B cell (primary cell): ENCODE measurements around the gene PXK. TPM values are rescaled to one million over a fixed set of nuclear protein-coding genes. Genes with fewer than 3 reads are reported as not detected.

ENCODE experiments used
- ATAC-seq: fragments of 200-7000 bp; cut with Tn5 transposase; one replicate; pipeline ENCODE4 v1.10.0; 2021; ENCODE audit warnings: low read depth, mild to moderate bottlenecking, moderate number of reproducible peaks, moderate library complexity
- CTCF ChIA-PET: fragments of 350-600 bp; sonication (Branson Sonifier 250); formaldehyde crosslinking; loops from one replicate; lab custom pipeline; 2021; ENCODE audit warnings: antibody characterized with exemption, inconsistent platforms; lab: Charles Lee
- POLR2A ChIA-PET: fragments of 350-600 bp; sonication (Branson Sonifier 250); formaldehyde crosslinking; loops from one replicate; lab custom pipeline; 2021; ENCODE audit warnings: antibody characterized with exemption; lab: Charles Lee
- DNase-seq: peaks from one replicate; pipeline ENCODE4 v3.0.0; 2013
- H2AFZ ChIP-seq: 2 replicates; pipeline ENCODE4 v1.6.1; 2012; ENCODE audit warnings: mild to moderate bottlenecking, low read depth, low read length; ENCODE audit not compliant: insufficient read depth, poor library complexity, severe bottlenecking
- H3K27ac ChIP-seq, 2 donors: 1 replicate in 1 of 2; 2 replicates in 1 of 2; pipeline ENCODE4 v1.5.1; 2012 to 2013; ENCODE audit warnings: low read length in 2 of 2, mild to moderate bottlenecking in 2 of 2, moderate library complexity in 1 of 2
- H3K27me3 ChIP-seq, 4 experiments: fragments of 200-600 bp in 1 of 4; sonication (generic) in 1 of 4; replicated peaks in 1 of 4; 1 replicate in 2 of 4; 2 replicates in 2 of 4; pipeline versions ENCODE4 v1.6.1 to v1.7.0; 2013 to 2016; ENCODE audit warnings: low read length in 3 of 4, mild to moderate bottlenecking in 2 of 4, mixed read lengths in 1 of 4, moderate library complexity in 1 of 4; ENCODE audit not compliant: insufficient read depth in 4 of 4, control insufficient read depth in 3 of 4; ENCODE audit errors: control extremely low read depth in 1 of 4
- H3K36me3 ChIP-seq, 2 experiments: replicated peaks in 1 of 2; 1 replicate in 1 of 2; 2 replicates in 1 of 2; pipeline versions ENCODE4 v1.6.1 to v1.7.1; 2013; ENCODE audit warnings: low read length in 1 of 2; ENCODE audit not compliant: insufficient read depth in 2 of 2, control insufficient read depth in 1 of 2; ENCODE audit errors: control extremely low read depth in 1 of 2, extremely low read depth in 1 of 2
- H3K4me1 ChIP-seq, 2 donors: fragments of 200-600 bp in 1 of 2; sonication (generic) in 1 of 2; 1 replicate in 1 of 2; 2 replicates in 1 of 2; pipeline versions ENCODE4 v1.5.1 to v1.6.1; 2013 to 2017; ENCODE audit warnings: low read length in 2 of 2; ENCODE audit not compliant: control insufficient read depth in 2 of 2, insufficient read depth in 2 of 2
- H3K4me2 ChIP-seq: replicated peaks from 2 replicates; pipeline ENCODE3; 2012; ENCODE audit warnings: mild to moderate bottlenecking, low read depth, low read length; ENCODE audit not compliant: poor library complexity, severe bottlenecking
- H3K4me3 ChIP-seq, 5 experiments: fragments of 200-600 bp in 1 of 5; sonication (generic) in 1 of 5; 1 replicate in 3 of 5; 2 replicates in 2 of 5; pipeline versions ENCODE4 v1.5.1 to v1.7.0; 2011 to 2016; ENCODE audit warnings: low read length in 4 of 5, mild to moderate bottlenecking in 4 of 5, low read depth in 2 of 5, control low read depth in 1 of 5, moderate library complexity in 1 of 5; ENCODE audit not compliant: insufficient read depth in 1 of 5; ENCODE audit errors: control extremely low read depth in 1 of 5, extremely low read depth in 1 of 5
- H3K79me2 ChIP-seq: fragments of 200-600 bp; sonication (generic); one replicate; pipeline ENCODE4 v1.6.0; 2016; ENCODE audit warnings: low read length; ENCODE audit not compliant: control insufficient read depth, insufficient read depth
- H3K9ac ChIP-seq: fragments of 200-600 bp; sonication (generic); 2 replicates; pipeline ENCODE4 v1.6.1; 2017; ENCODE audit warnings: mild to moderate bottlenecking, low read length, moderate library complexity
- H3K9me3 ChIP-seq, 3 donors: one replicate each; pipeline versions ENCODE4 v1.6.1 to v1.7.1; 2013; ENCODE audit warnings: low read length in 2 of 3; ENCODE audit not compliant: control insufficient read depth in 2 of 3, insufficient read depth in 1 of 3; ENCODE audit errors: control extremely low read depth in 1 of 3
- H4K20me1 ChIP-seq: 2 replicates; pipeline ENCODE4 v1.6.0; 2012; ENCODE audit warnings: mild to moderate bottlenecking, low read length; ENCODE audit not compliant: insufficient read depth, control insufficient read depth, poor library complexity, severe bottlenecking
- H3K27ac Mint-ChIP-seq: one replicate; pipeline ENCODE4 v1.8.0; 2021; ENCODE audit warnings: mixed read lengths
- H3K27me3 Mint-ChIP-seq: one replicate; pipeline ENCODE4 v1.8.0; 2021; ENCODE audit warnings: mixed read lengths
- H3K4me1 Mint-ChIP-seq: one replicate; pipeline ENCODE4 v1.8.0; 2021; ENCODE audit warnings: mixed read lengths
- H3K4me3 Mint-ChIP-seq: one replicate; pipeline ENCODE4 v1.8.0; 2021; ENCODE audit warnings: mixed read lengths
- H3K9me3 Mint-ChIP-seq: one replicate; pipeline ENCODE4 v1.8.0; 2022; ENCODE audit warnings: mixed read lengths; ENCODE audit not compliant: insufficient read depth
- EZH2 ChIP-seq: IDR thresholded peaks from 2 replicates; pipeline ENCODE4 v1.6.1; 2012; ENCODE audit warnings: borderline replicate concordance, low read depth, mild to moderate bottlenecking, moderate library complexity, low read length; ENCODE audit not compliant: insufficient read depth, poor library complexity, severe bottlenecking
- WGBS: methylation state at CpG from one replicate; pipeline ENCODE4 v1.1.5; 2013; ENCODE audit warnings: missing lambda C conversion rate; ENCODE audit not compliant: insufficient coverage; 5-methylcytosine and 5-hydroxymethylcytosine counted together
- intact Hi-C: fragments of 100-400 bp; cut with micrococcal nuclease; formaldehyde crosslinking; loops from one replicate; pipeline ENCODE4 v1.10.0; 2022
- polyA plus RNA-seq: library from polyadenylated mRNA; depleted of rRNA; stranded (reverse); fragments of >200 nt; gene quantifications from 2 replicates; pipeline ENCODE4 v1.2.3, GENCODE V29; 2012
- total RNA-seq, 2 donors: library from RNA; stranded (reverse); fragments of 120-200 nt in 1 of 2; gene quantifications; 1 replicate in 1 of 2; 2 replicates in 1 of 2; pipeline versions ENCODE4 v1.2.3 to v1.2.4, GENCODE V29; 2013 to 2022
- TF ChIP-seq, protein P1 (sequence below): fragments of 200-600 bp; IDR thresholded peaks from one replicate; pipeline ENCODE4 v1.8.0; 2022; ENCODE audit warnings: antibody characterized with exemption, mild to moderate bottlenecking

The PXK gene
- total and polyA plus RNA-seq, 2 donors (not counting 1 experiment from before 2014, with no cell fraction given): 46.8 to 104 TPM

DNA sequence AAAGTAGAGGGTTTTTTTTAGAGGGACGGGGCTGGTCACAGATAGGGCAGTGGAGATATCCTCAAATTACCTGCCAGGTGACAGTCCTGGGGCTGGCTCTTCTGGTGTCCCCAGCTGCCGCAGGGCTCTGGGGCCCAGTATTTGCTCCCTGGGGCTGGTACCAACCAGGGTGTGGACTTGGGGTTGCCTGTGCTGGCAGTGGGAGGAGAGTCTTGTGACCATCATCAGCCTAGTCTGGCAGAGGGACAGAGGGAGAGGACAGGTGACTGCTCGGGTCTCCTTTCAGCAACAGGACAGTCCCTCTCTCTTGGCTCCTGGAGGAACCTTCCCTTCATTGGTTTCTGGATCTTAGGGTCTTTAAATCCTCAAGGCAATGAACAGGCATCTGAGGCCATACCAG is 34.5 kb upstream of the PXK start:
- Histone ChIP-seq H3K4me2 (no peak overlapping the region), H2AFZ (no peak overlapping the region), H3K9ac (no peak overlapping the region), H3K27me3 (no peaks in the 10 kb centered on the region), H3K4me1 (no peaks in the 10 kb centered on the region), H4K20me1 (no peaks in the 10 kb centered on the region), H3K9me3 (peaks cover 0 to 14% (median 14%) of the 10 kb centered on the region in 3 donors), H3K4me3 (no peak overlapping the region), H3K36me3 (no peaks in the 10 kb centered on the region), H3K79me2 (no peaks in the 10 kb centered on the region), H3K27ac (no peak overlapping the region)
- Mint-ChIP-seq H3K27ac (no peak overlapping the region), H3K4me3 (no peak overlapping the region), H3K9me3 (no peaks in the 10 kb centered on the region), H3K4me1 (no peaks in the 10 kb centered on the region), H3K27me3 (no peaks in the 10 kb centered on the region)
- CTCF ChIA-PET: interaction anchor here (0.9 to 13.5 kb wide), 5 partner anchors 8 to 193 kb away, joined by 4 to 334 read pairs (median 7); partner anchors contain the start of genes HTD2 and RPP14
- POLR2A ChIA-PET: no interaction called here
- no peak for ATAC-seq
- TF ChIP-seq EZH2: no peak
- TF ChIP-seq, protein P1, sequence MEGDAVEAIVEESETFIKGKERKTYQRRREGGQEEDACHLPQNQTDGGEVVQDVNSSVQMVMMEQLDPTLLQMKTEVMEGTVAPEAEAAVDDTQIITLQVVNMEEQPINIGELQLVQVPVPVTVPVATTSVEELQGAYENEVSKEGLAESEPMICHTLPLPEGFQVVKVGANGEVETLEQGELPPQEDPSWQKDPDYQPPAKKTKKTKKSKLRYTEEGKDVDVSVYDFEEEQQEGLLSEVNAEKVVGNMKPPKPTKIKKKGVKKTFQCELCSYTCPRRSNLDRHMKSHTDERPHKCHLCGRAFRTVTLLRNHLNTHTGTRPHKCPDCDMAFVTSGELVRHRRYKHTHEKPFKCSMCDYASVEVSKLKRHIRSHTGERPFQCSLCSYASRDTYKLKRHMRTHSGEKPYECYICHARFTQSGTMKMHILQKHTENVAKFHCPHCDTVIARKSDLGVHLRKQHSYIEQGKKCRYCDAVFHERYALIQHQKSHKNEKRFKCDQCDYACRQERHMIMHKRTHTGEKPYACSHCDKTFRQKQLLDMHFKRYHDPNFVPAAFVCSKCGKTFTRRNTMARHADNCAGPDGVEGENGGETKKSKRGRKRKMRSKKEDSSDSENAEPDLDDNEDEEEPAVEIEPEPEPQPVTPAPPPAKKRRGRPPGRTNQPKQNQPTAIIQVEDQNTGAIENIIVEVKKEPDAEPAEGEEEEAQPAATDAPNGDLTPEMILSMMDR: no peak
- intact Hi-C loops: no loop called here
- WGBS: 76% methylated on average over 3 of the region's 3 CpGs
- DNase-seq: no peak

DNA sequence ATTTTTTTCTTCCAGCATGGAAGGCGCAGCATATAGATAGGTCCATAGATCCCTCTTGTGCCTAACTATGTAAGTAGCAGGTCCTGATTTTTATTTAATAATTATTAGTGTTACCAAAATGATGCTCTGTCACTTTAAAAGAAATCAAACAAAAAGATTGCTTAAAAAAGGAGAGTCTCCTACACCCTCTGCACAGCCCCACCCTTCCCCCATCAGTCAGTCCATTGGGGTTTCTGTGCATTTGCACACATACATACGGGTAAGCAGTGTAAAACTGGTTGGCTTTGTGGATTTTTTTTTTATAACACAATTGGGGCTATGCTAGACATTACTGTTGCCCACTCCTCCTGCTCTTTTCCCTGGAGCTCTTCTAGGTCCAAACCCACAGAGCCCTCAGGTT is 33.6 kb upstream of the PXK start:
- no peak overlapping the region for H3K27ac ChIP-seq

More for the DNA sequence above, 33.6 kb upstream of the PXK start:
- H3K27me3 ChIP-seq: no peaks in the 10 kb centered on the region
- H3K4me2 ChIP-seq: no peak overlapping the region
- Mint-ChIP-seq H3K9me3 (no peaks in the 10 kb centered on the region), H3K27ac (no peak overlapping the region), H3K27me3 (no peaks in the 10 kb centered on the region), H3K4me1 (no peaks in the 10 kb centered on the region), H3K4me3 (no peak overlapping the region)
- H3K4me3 ChIP-seq: no peak overlapping the region
- ChIA-PET CTCF (interaction anchor here (0.6 to 13.5 kb wide), 13 partner anchors 28 to 290 kb away, joined by 3 to 334 read pairs (median 4); partner anchors contain the start of genes ABHD6 and FLNB), POLR2A (no interaction called here)
- ATAC-seq (no peak), DNase-seq (no peak)
- no peak overlapping the region for H2AFZ ChIP-seq
- H3K36me3 ChIP-seq: no peaks in the 10 kb centered on the region
- no CpG with 5 or more reads among the region's 2 CpGs for WGBS
- no peaks in the 10 kb centered on the region for H3K79me2 ChIP-seq
- TF ChIP-seq, protein P1: no peak
- TF ChIP-seq EZH2: no peak
- H3K9me3 ChIP-seq: peaks cover 0 to 14% (median 14%) of the 10 kb centered on the region in 3 donors
- intact Hi-C loops: no loop called here
- H3K9ac ChIP-seq: no peak overlapping the region
- H3K4me1 ChIP-seq: no peaks in the 10 kb centered on the region
- no peaks in the 10 kb centered on the region for H4K20me1 ChIP-seq
